Measurements from ENCODE around the gene DNAJB7.
"Not testable (repeated sequence)": the region's sequence is repeated elsewhere in the genome, so short reads cannot be mapped to it uniquely, and the experiment has no call there.

Gene DNAJB7

DNA sequence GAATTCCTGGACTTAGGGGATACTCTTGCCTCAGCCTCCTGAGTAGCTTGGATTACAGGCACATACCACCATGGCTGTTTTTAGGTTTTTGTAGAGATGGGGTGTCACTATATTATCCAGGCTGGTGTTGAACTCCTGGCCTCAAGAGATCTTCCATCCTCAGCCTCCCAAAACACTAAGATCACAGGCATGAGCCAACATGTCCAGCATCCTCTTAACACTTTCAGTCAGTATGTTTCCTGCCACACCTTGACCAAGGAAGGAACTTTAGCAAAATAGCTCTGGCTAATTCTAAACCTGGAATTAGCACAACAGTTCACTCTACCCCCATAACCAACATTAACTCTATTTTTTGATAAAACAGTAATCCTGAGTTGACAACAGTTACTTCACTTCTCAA is 27.2 kb upstream of the DNAJB7 start:
- TF ChIP-seq, protein P1, sequence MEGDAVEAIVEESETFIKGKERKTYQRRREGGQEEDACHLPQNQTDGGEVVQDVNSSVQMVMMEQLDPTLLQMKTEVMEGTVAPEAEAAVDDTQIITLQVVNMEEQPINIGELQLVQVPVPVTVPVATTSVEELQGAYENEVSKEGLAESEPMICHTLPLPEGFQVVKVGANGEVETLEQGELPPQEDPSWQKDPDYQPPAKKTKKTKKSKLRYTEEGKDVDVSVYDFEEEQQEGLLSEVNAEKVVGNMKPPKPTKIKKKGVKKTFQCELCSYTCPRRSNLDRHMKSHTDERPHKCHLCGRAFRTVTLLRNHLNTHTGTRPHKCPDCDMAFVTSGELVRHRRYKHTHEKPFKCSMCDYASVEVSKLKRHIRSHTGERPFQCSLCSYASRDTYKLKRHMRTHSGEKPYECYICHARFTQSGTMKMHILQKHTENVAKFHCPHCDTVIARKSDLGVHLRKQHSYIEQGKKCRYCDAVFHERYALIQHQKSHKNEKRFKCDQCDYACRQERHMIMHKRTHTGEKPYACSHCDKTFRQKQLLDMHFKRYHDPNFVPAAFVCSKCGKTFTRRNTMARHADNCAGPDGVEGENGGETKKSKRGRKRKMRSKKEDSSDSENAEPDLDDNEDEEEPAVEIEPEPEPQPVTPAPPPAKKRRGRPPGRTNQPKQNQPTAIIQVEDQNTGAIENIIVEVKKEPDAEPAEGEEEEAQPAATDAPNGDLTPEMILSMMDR (IDR thresholded peaks at IDR 0.05; ENCODE audit: low read depth, low read length), result no peak
- TF ChIP-seq MYC (IDR thresholded peaks at IDR 0.05; ENCODE audit: low read depth, low read length) (no peak), POLR2A (IDR thresholded peaks at IDR 0.05; ENCODE audit: extremely low read depth, insufficient read length) (no peak)
- TF ChIP-seq, protein P2, sequence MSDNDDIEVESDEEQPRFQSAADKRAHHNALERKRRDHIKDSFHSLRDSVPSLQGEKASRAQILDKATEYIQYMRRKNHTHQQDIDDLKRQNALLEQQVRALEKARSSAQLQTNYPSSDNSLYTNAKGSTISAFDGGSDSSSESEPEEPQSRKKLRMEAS (IDR thresholded peaks at IDR 0.05; ENCODE audit: low read depth, low read length), result no peak
- H3K4me3 ChIP-seq (ENCODE audit: low read depth, low read length), result no peak overlapping the region
- DNase-seq (ENCODE audit: low read depth), result no peak

DNA sequence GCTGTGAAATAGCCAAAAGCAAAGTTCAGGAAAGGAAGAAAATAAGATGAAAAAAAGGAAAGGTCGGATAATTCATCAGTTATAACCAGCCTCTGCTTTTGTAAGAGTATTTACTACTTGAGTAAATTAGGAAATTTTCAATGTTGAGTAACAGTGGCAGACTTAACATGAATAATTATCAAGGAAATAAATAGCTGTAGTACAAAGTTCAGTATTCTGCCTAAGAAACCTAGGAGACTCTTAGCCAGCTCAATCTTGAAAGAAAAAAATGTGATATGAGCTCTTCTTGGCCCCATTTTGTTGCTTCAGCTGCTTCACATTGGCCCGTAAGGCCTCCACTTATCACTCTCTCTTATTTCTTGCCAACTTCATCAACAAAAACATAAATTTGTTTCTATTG is 17.0 kb upstream of the DNAJB7 start:
- TF ChIP-seq MYC (IDR thresholded peaks at IDR 0.05; ENCODE audit: low read depth, low read length), result no peak
- TF ChIP-seq, protein P1 (IDR thresholded peaks at IDR 0.05; ENCODE audit: low read depth, low read length), result no peak
- TF ChIP-seq, protein P2 (IDR thresholded peaks at IDR 0.05; ENCODE audit: low read depth, low read length), result no peak
- TF ChIP-seq POLR2A (IDR thresholded peaks at IDR 0.05; ENCODE audit: extremely low read depth, insufficient read length), result no peak
- no peak overlapping the region for H3K4me3 ChIP-seq (ENCODE audit: low read depth, low read length)
- no peak for DNase-seq (ENCODE audit: low read depth)

DNA sequence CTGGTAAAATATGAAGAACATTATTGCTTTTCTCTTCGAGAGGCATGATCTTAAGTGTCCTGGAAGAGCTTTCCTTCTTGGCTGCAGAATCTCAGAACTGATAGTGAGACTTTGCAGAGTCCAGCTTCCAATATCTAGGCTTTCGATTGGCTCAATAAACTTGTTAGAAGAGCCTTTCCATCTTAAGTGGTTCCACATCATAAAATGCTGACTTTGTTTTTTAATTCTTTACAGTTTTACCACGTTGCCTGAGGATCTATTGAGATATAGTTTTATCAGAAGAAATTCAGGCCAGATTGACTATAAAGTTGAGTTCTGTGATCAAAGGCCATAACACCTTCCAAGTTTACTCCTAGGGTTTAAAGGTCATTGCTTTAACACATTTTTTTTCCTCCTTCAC is 15.6 kb upstream of the DNAJB7 start:
- TF ChIP-seq, protein P2 (IDR thresholded peaks at IDR 0.05; ENCODE audit: low read depth, low read length), result no peak
- TF ChIP-seq MYC (IDR thresholded peaks at IDR 0.05; ENCODE audit: low read depth, low read length) (no peak), POLR2A (IDR thresholded peaks at IDR 0.05; ENCODE audit: extremely low read depth, insufficient read length) (no peak)
- TF ChIP-seq, protein P1 (IDR thresholded peaks at IDR 0.05; ENCODE audit: low read depth, low read length), result no peak
- H3K4me3 ChIP-seq (ENCODE audit: low read depth, low read length), result no peak overlapping the region
- no peak for DNase-seq (ENCODE audit: low read depth)

DNA sequence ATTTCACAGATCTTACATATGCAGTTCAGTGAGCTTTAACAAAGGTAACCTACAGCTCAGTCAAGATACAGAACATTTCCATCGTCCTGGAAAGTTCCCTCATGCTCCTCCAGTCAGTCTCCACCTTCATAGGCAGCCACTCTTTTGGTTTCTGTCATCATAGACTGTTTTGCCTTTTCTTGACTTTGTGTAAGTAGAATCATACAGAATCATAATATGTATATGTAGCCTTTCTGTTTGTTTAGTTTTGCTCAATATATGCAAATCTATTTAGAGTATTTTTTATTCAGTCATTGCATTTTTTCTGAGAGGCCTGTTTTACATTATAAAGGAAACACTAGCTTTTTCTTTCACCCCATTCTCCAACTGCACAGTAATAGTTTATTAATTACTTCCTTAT is 15.0 kb upstream of the DNAJB7 start:
- TF ChIP-seq, protein P1 (IDR thresholded peaks at IDR 0.05; ENCODE audit: low read depth, low read length), result no peak
- TF ChIP-seq POLR2A (IDR thresholded peaks at IDR 0.05; ENCODE audit: extremely low read depth, insufficient read length) (no peak), MYC (IDR thresholded peaks at IDR 0.05; ENCODE audit: low read depth, low read length) (no peak)
- TF ChIP-seq, protein P2 (IDR thresholded peaks at IDR 0.05; ENCODE audit: low read depth, low read length), result no peak
- no peak overlapping the region for H3K4me3 ChIP-seq (ENCODE audit: low read depth, low read length)
- DNase-seq (ENCODE audit: low read depth), result no peak

DNA sequence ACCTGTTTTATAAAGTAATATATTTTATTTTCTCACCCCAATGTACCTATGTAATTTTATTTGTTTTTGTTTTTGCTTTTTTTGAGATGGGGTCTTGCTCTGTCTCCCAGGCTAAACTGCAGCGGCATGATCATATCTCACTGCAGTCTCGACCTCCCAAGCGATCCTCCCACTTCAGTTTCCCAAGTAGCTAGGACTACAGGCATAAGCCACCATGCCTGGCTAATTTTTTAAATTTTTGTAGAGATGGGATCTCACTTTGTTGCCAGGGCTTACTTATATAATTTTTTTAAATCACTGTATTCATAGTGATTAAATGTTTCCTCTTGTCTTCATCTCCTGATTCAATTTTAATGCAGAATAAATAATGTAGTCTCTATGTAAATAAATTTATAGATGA is 13.2 kb upstream of the DNAJB7 start:
- H3K4me3 ChIP-seq (ENCODE audit: low read depth, low read length), result no peak overlapping the region
- TF ChIP-seq, protein P1 (IDR thresholded peaks at IDR 0.05; ENCODE audit: low read depth, low read length), result no peak
- TF ChIP-seq POLR2A (IDR thresholded peaks at IDR 0.05; ENCODE audit: extremely low read depth, insufficient read length) (no peak), MYC (IDR thresholded peaks at IDR 0.05; ENCODE audit: low read depth, low read length) (no peak)
- TF ChIP-seq, protein P2 (IDR thresholded peaks at IDR 0.05; ENCODE audit: low read depth, low read length), result no peak
- no peak for DNase-seq (ENCODE audit: low read depth)

DNA sequence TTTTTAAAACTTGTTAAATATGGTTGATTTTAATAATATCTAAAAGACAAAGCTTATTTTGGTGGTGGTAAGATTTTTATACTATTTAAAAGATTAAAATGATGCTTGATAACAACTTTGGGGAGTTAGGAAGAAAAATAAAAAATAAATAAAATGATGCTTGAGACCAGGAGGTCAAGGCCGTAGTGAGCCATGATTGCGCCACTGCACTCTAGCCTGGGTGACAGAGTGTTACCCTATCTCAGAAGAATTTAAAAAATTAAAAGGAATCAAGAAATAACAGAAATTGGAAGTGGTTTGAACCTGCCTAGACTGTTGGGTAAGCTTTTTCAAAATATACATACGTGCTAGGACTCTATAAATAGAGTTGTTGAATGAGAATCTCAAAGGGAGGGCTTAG is 12.1 kb upstream of the DNAJB7 start:
- no peak for DNase-seq (ENCODE audit: low read depth)
- TF ChIP-seq, protein P1 (IDR thresholded peaks at IDR 0.05; ENCODE audit: low read depth, low read length), result no peak
- no peak for TF ChIP-seq POLR2A (IDR thresholded peaks at IDR 0.05; ENCODE audit: extremely low read depth, insufficient read length)
- TF ChIP-seq MYC (IDR thresholded peaks at IDR 0.05; ENCODE audit: low read depth, low read length), result no peak
- TF ChIP-seq, protein P2 (IDR thresholded peaks at IDR 0.05; ENCODE audit: low read depth, low read length), result no peak
- no peak overlapping the region for H3K4me3 ChIP-seq (ENCODE audit: low read depth, low read length)

DNA sequence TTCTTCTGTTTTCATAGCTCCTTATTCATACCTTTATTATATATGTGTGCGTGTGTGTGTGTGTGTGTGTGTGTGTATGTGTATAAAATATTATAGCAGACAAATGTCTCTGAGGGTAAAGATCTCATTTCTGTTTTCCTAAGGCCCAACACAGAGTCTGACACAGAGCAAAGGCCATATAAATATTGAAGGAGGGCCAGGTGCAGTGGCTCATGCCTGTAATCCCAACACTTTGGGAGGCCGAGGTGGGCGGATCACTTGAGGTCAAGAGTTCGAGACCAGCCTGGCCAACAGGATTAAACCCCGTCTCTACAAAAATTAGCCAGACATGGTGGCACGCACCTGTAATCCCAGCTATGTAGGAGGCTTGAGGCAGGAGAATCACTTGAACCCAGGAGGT is 6.5 kb upstream of the DNAJB7 start:
- not testable (repeated sequence) for DNase-seq (ENCODE audit: low read depth)

More for the DNA sequence above, 6.5 kb upstream of the DNAJB7 start:
- H3K4me3 ChIP-seq (ENCODE audit: low read depth, low read length), result not testable (repeated sequence)

All from NB4 (cell line).